A549 treated with CpdA at 1 μM for 4 hours (cell line): ENCODE results near the gene SPACA6. TPM values are rescaled to one million over a fixed set of nuclear protein-coding genes. Genes with fewer than 3 reads are reported as not detected.

Source experiments
- total RNA-seq: library from RNA; stranded (reverse); fragments of 200-300 nt; extraction: Qiagen RNA extraction; gene quantifications from 5 replicates; pipeline ENCODE4 v1.2.3, GENCODE V29; 2022; ENCODE audit warnings: low read depth

SPACA6 gene
- 7.8 to 17.5 TPM (median 11.3 TPM) in 5 replicates for total RNA-seq

GRCh38 chr19:51693260-51693659 is at the start of gene SPACA6:
Gene SPACA6, plus strand, starts transcription at chr19:51693330. Its CDS starts 197 bp downstream, at chr19:51693527.

GRCh38 chr19:51646730-51647129 is 46.4 kb upstream of the SPACA6 start, which contains the start of gene SIGLEC14:
Gene SIGLEC14, minus strand, starts transcription at chr19:51646825. Its CDS starts 66 bp downstream, at chr19:51646759.

GRCh38 chr19:51751655-51752054 is 58.5 kb downstream of the SPACA6 start, which contains the start of gene FPR1:
Gene FPR1, minus strand, starts transcription at chr19:51751878. Its CDS starts 4,884 bp downstream, at chr19:51746994.

Other genes with a start within 250 kb of the SPACA6 start
- gene SIGLEC8, start 234.9 kb upstream of the SPACA6 start, total RNA-seq: not detected in 5 replicates
- gene CEACAM18, start 214.8 kb upstream of the SPACA6 start, total RNA-seq: not detected in 5 replicates
- gene SIGLEC12, start 191.5 kb upstream of the SPACA6 start, total RNA-seq: not detected in 5 replicates
- not detected in 5 replicates for gene SIGLEC6, start 161.7 kb upstream of the SPACA6 start, total RNA-seq
- gene ZNF175, start 122.0 kb upstream of the SPACA6 start, total RNA-seq: 4.2 to 5.6 TPM (median 4.3 TPM) in 5 replicates
- gene SIGLEC5, start 62.9 kb upstream of the SPACA6 start, total RNA-seq: not detected in 5 replicates
- gene SIGLEC14, start 46.5 kb upstream of the SPACA6 start, total RNA-seq: 0.03 to 0.20 TPM in 2 of 5 replicates, not detected in the others
- gene HAS1, start 30.7 kb downstream of the SPACA6 start, total RNA-seq: not detected in 5 replicates
- 0.10 TPM in 1 of 5 replicates, not detected in the others for gene FPR1, start 58.5 kb downstream of the SPACA6 start, total RNA-seq
- gene FPR2, start 67.8 kb downstream of the SPACA6 start, total RNA-seq: not detected in 5 replicates
- gene FPR3, start 101.8 kb downstream of the SPACA6 start, total RNA-seq: not detected in 5 replicates
- 0.06 to 0.15 TPM (median 0.09 TPM) in 4 of 5 replicates, not detected in the other for gene ZNF577, start 194.6 kb downstream of the SPACA6 start, total RNA-seq
- 0.13 to 0.45 TPM (median 0.20 TPM) in 5 replicates for gene ZNF649, start 211.7 kb downstream of the SPACA6 start, total RNA-seq
- 0.89 to 1.4 TPM (median 1.0 TPM) in 5 replicates for gene ZNF613, start 234.1 kb downstream of the SPACA6 start, total RNA-seq